ENCODE measurements around the gene DRC1. TPM values are rescaled to one million over a fixed set of nuclear protein-coding genes. Genes with fewer than 3 reads are reported as not detected.

DRC1 gene
- total RNA-seq, 1 experiment from 2014 or later: not detected

DNA sequence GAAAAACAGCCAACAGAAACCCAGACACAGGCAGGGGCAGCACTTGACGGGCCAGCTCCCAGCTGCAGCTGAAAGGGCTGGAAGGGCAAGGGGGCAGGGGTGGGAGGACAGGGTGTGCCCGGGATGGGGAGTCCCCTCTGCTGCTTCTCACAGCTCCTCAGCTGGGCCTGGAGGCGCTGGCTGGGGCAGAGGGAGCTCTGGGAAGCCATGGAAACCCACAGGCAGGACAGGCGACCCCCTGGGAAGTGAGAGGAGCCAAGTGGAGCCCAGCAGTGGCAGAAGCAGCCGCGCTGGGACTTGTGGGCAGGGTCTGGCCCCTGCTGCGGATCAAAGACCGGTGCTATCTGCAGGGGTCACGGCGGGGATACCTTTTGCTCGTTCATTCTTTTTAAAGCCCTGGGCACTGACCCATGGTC is 55.5 kb downstream of the DRC1 start:
- intact Hi-C loops (cut with micrococcal nuclease; ENCODE audit: unreplicated experiment): no loop called here
- H3K4me1 ChIP-seq (ENCODE audit: insufficient read depth, low read length, poor library complexity, severe bottlenecking): peaks cover 5% of the 10 kb centered on the region
- TF ChIP-seq, protein P1, sequence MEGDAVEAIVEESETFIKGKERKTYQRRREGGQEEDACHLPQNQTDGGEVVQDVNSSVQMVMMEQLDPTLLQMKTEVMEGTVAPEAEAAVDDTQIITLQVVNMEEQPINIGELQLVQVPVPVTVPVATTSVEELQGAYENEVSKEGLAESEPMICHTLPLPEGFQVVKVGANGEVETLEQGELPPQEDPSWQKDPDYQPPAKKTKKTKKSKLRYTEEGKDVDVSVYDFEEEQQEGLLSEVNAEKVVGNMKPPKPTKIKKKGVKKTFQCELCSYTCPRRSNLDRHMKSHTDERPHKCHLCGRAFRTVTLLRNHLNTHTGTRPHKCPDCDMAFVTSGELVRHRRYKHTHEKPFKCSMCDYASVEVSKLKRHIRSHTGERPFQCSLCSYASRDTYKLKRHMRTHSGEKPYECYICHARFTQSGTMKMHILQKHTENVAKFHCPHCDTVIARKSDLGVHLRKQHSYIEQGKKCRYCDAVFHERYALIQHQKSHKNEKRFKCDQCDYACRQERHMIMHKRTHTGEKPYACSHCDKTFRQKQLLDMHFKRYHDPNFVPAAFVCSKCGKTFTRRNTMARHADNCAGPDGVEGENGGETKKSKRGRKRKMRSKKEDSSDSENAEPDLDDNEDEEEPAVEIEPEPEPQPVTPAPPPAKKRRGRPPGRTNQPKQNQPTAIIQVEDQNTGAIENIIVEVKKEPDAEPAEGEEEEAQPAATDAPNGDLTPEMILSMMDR (conservative IDR thresholded peaks at IDR 0.05; ENCODE audit: low read depth, low read length): no peak
- TF ChIP-seq EZH2 (IDR thresholded peaks at IDR 0.05; ENCODE audit: borderline replicate concordance, low read depth, low read length, poor library complexity, severe bottlenecking): no peak
- POLR2A ChIA-PET (ENCODE audit: low non-redundant PET): interaction anchor here (0.6 kb wide), 1 partner anchor 701 kb away, joined by 12 read pairs; no protein-coding TSS in a partner anchor
- H3K9me3 ChIP-seq (ENCODE audit: low read depth, low read length, poor library complexity, severe bottlenecking): no peaks in the 10 kb centered on the region
- no peaks in the 10 kb centered on the region for H3K27me3 ChIP-seq (replicated peaks; ENCODE audit: insufficient read depth, low read depth, low read length, poor library complexity)
- no peak overlapping the region for H3K27ac ChIP-seq (ENCODE audit: low read depth, low read length, poor library complexity, severe bottlenecking)
- no TSS peak for BruUV-seq (replicated peaks)
- CTCF ChIA-PET: no interaction called here
- H3K4me3 ChIP-seq (ENCODE audit: low read depth, low read length, poor library complexity, severe bottlenecking): no peak overlapping the region
- DNase-seq (ENCODE audit: low spot score): no peak
- H3K36me3 ChIP-seq (ENCODE audit: insufficient read depth, low read length, poor library complexity, severe bottlenecking): no peaks in the 10 kb centered on the region

DNA sequence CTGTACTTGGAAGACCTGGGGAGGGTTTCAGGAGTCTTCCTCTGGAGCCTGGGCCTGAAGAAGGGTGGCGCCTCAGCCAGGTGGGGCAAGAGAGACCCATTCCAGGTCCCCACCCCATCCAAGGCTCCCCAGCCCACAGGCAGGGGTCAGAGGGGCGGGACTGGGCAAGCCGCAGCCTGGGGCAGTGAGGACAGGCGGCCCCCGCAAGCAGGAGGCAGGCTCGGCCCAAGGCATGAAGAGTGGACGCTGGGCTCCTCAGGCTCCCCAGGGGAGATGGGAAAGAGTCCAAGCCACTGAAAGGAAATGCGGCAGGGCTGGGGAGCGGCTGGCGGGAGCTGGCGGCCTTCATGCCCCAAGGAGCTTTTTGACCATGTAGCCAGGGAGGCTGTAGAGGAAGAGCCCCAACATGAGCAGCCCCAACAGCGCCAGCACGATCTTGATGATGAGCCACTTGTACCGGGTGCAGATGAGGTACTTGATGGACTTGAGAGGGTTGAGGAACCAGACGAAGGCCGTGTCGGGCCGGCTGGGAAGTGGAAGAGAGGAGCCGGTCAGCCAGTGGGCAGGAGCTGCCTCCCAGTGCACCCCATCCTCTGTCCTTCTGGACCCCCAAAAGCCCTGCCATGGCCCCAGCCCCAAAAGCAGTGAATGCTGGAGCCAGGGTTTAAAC is 56.1 kb downstream of the DRC1 start:
- H3K4me3 ChIP-seq (ENCODE audit: low read depth, low read length, poor library complexity, severe bottlenecking): no peak overlapping the region
- no peak for DNase-seq (ENCODE audit: low spot score)
- BruUV-seq (replicated peaks): no TSS peak
- ChIA-PET POLR2A (ENCODE audit: low non-redundant PET) (no interaction called here), CTCF (interaction anchor here (0.6 kb wide), 1 partner anchor 259 kb away, joined by 3 read pairs; no protein-coding TSS in a partner anchor)
- H3K27ac ChIP-seq (ENCODE audit: low read depth, low read length, poor library complexity, severe bottlenecking): no peak overlapping the region
- no peaks in the 10 kb centered on the region for H3K36me3 ChIP-seq (ENCODE audit: insufficient read depth, low read length, poor library complexity, severe bottlenecking)
- H3K4me1 ChIP-seq (ENCODE audit: insufficient read depth, low read length, poor library complexity, severe bottlenecking): peaks cover 10% of the 10 kb centered on the region
- no peaks in the 10 kb centered on the region for H3K27me3 ChIP-seq (replicated peaks; ENCODE audit: insufficient read depth, low read depth, low read length, poor library complexity)
- no peak for TF ChIP-seq EZH2 (IDR thresholded peaks at IDR 0.05; ENCODE audit: borderline replicate concordance, low read depth, low read length, poor library complexity, severe bottlenecking)
- TF ChIP-seq, protein P1 (conservative IDR thresholded peaks at IDR 0.05; ENCODE audit: low read depth, low read length): no peak
- intact Hi-C loops (cut with micrococcal nuclease; ENCODE audit: unreplicated experiment): no loop called here
- H3K9me3 ChIP-seq (ENCODE audit: low read depth, low read length, poor library complexity, severe bottlenecking): no peaks in the 10 kb centered on the region

GRCh38 chr2:26458365-26459042 is 56.8 kb downstream of the DRC1 start:
- ChIA-PET POLR2A (ENCODE audit: low non-redundant PET) (no interaction called here), CTCF (interaction anchor here (0.5 to 0.6 kb wide), 2 partner anchors 162 to 259 kb away, joined by 3 to 4 read pairs; no protein-coding TSS in a partner anchor)
- Histone ChIP-seq H3K27me3 (replicated peaks; ENCODE audit: insufficient read depth, low read depth, low read length, poor library complexity) (no peaks in the 10 kb centered on the region), H3K4me1 (ENCODE audit: insufficient read depth, low read length, poor library complexity, severe bottlenecking) (peaks cover 10% of the 10 kb centered on the region), H3K4me3 (ENCODE audit: low read depth, low read length, poor library complexity, severe bottlenecking) (no peak overlapping the region), H3K27ac (ENCODE audit: low read depth, low read length, poor library complexity, severe bottlenecking) (no peak overlapping the region), H3K9me3 (ENCODE audit: low read depth, low read length, poor library complexity, severe bottlenecking) (no peaks in the 10 kb centered on the region), H3K36me3 (ENCODE audit: insufficient read depth, low read length, poor library complexity, severe bottlenecking) (no peaks in the 10 kb centered on the region)
- TF ChIP-seq, protein P1 (conservative IDR thresholded peaks at IDR 0.05; ENCODE audit: low read depth, low read length): no peak
- TF ChIP-seq EZH2 (IDR thresholded peaks at IDR 0.05; ENCODE audit: borderline replicate concordance, low read depth, low read length, poor library complexity, severe bottlenecking): no peak
- no TSS peak for BruUV-seq (replicated peaks)
- no peak for DNase-seq (ENCODE audit: low spot score)
- intact Hi-C loops (cut with micrococcal nuclease; ENCODE audit: unreplicated experiment): no loop called here

Measured in A673 (cell line).